ENCODE measurements around the gene CPED1. TPM values are rescaled to one million over a fixed set of nuclear protein-coding genes. Genes with fewer than 3 reads are reported as not detected.

CPED1 gene
- total RNA-seq, 1 experiment from 2014 or later: 0.39 TPM

- ATAC-seq (no peak), DNase-seq (ENCODE audit: low read depth, low spot score) (no peak)
- H3K9me3 ChIP-seq (ENCODE audit: control insufficient read depth, insufficient read depth, low read depth, low read length): no peaks in the 10 kb centered on the region
- BruUV-seq (replicated peaks): no TSS peak
- H3K27ac ChIP-seq (ENCODE audit: low read length): no peak overlapping the region
- POLR2A ChIA-PET: no interaction called here
- intact Hi-C loops (cut with micrococcal nuclease; ENCODE audit: unreplicated experiment) (loop anchor here (5.0 kb wide), 2 partner anchors 298 to 313 kb away; no protein-coding TSS in a partner anchor), in situ Hi-C loops (cut with HindIII; ENCODE audit: low pct_unique_long_range_greater_than_20kb, low sequenced_read_pairs) (no loop called here)
- H3K27me3 ChIP-seq (ENCODE audit: control insufficient read depth, insufficient read depth, low read length): peaks cover 11% of the 10 kb centered on the region
- H3K4me1 ChIP-seq (ENCODE audit: control insufficient read depth, insufficient read depth, low read length): no peaks in the 10 kb centered on the region
- no peak for TF ChIP-seq SIN3A (IDR thresholded peaks at IDR 0.05; ENCODE audit: borderline replicate concordance, insufficient read depth, low read depth, low read length)
- TF ChIP-seq TCF7L2 (IDR thresholded peaks at IDR 0.05; ENCODE audit: low read depth, low read length): no peak
- TF ChIP-seq POLR2AphosphoS5 (IDR thresholded peaks at IDR 0.05; ENCODE audit: low read depth, low read length): no peak
- no peak for TF ChIP-seq REST (IDR thresholded peaks at IDR 0.05; ENCODE audit: insufficient read depth in 1 of 2, low read depth in 2 of 2, low read length in 1 of 2)
- no peak for TF ChIP-seq CTCF (IDR thresholded peaks at IDR 0.05)
- no peak overlapping the region for H3K4me3 ChIP-seq (ENCODE audit: low read depth in 2 of 2, low read length in 2 of 2)
- H3K36me3 ChIP-seq (ENCODE audit: control insufficient read depth, insufficient read depth, low read length): no peaks in the 10 kb centered on the region
- CTCF ChIA-PET: no interaction called here
These were observed 116.8 kb downstream of the CPED1 start for GRCh38 chr7:121105262-121105661.

GRCh38 chr7:121107923-121108498 is 119.5 kb downstream of the CPED1 start:
- ATAC-seq: peak; percentile 90
- Histone ChIP-seq H3K27ac (ENCODE audit: low read length) (no peak overlapping the region), H3K4me1 (ENCODE audit: control insufficient read depth, insufficient read depth, low read length) (no peaks in the 10 kb centered on the region), H3K4me3 (ENCODE audit: low read depth in 2 of 2, low read length in 2 of 2) (no peak overlapping the region), H3K27me3 (ENCODE audit: control insufficient read depth, insufficient read depth, low read length) (peaks cover 18% of the 10 kb centered on the region), H3K36me3 (ENCODE audit: control insufficient read depth, insufficient read depth, low read length) (no peaks in the 10 kb centered on the region), H3K9me3 (ENCODE audit: control insufficient read depth, insufficient read depth, low read depth, low read length) (no peaks in the 10 kb centered on the region)
- ChIA-PET POLR2A (no interaction called here), CTCF (interaction anchor here (0.5 to 1.1 kb wide), 5 partner anchors 9 to 318 kb away, joined by 3 to 5 read pairs (median 3); partner anchors contain the start of gene ING3)
- TF ChIP-seq CTCF (IDR thresholded peaks at IDR 0.05): peak; percentile 76; the same call in 1 of the 2 replicates
- no peak for TF ChIP-seq POLR2AphosphoS5 (IDR thresholded peaks at IDR 0.05; ENCODE audit: low read depth, low read length)
- TF ChIP-seq REST (IDR thresholded peaks at IDR 0.05; ENCODE audit: insufficient read depth in 1 of 2, low read depth in 2 of 2, low read length in 1 of 2): no peak
- peak; percentile 55 for DNase-seq (ENCODE audit: low read depth, low spot score)
- in situ Hi-C loops (cut with HindIII; ENCODE audit: low pct_unique_long_range_greater_than_20kb, low sequenced_read_pairs) (no loop called here), intact Hi-C loops (cut with micrococcal nuclease; ENCODE audit: unreplicated experiment) (loop anchor here (2.0 to 5.0 kb wide), 3 partner anchors 121 to 316 kb away; no protein-coding TSS in a partner anchor)
- BruUV-seq (replicated peaks): no TSS peak
